HK-2 (cell line): ENCODE data around the gene HPCAL1.

ENCODE experiments used
- DNase-seq: peaks from one replicate; pipeline ENCODE4 v3.0.0-alpha.2; 2018; ENCODE audit not compliant: unreplicated experiment

The HPCAL1 gene

GRCh38 chr2:10466801-10467200 is 164.1 kb downstream of the HPCAL1 start:
- DNase-seq = no peak

- no peak for DNase-seq
Measured at GRCh38 chr2:10467401-10467800, 164.7 kb downstream of the HPCAL1 start.

- DNase-seq = no peak
Measured at GRCh38 chr2:10469301-10469700, 166.6 kb downstream of the HPCAL1 start.

GRCh38 chr2:10469955-10470608 is 167.4 kb downstream of the HPCAL1 start:
- DNase-seq = no peak

GRCh38 chr2:10471046-10471571 is 168.4 kb downstream of the HPCAL1 start:
- DNase-seq = no peak

GRCh38 chr2:10471955-10472354 is 169.3 kb downstream of the HPCAL1 start:
- DNase-seq = no peak

GRCh38 chr2:10473121-10473756 is 170.5 kb downstream of the HPCAL1 start:
- DNase-seq = no peak

GRCh38 chr2:10475221-10475722 is 172.6 kb downstream of the HPCAL1 start:
- no peak for DNase-seq

GRCh38 chr2:10475811-10476660 is 173.3 kb downstream of the HPCAL1 start:
- no peak for DNase-seq

- DNase-seq = no peak
Measured at GRCh38 chr2:10476723-10477442, 174.2 kb downstream of the HPCAL1 start.
